PFSK-1 (cell line): ENCODE data around the gene GABRA5.

Experiments
- FOXP2 ChIP-seq: optimal IDR thresholded peaks from 2 replicates; pipeline ENCODE3; 2011; ENCODE audit warnings: borderline replicate concordance, control low read depth, inconsistent platforms; ENCODE audit not compliant: insufficient read depth; ENCODE audit errors: extremely low read length, extremely low read depth
- POLR2AphosphoS5 ChIP-seq: IDR thresholded peaks from 2 replicates; pipeline ENCODE4 v1.6.1; 2012; ENCODE audit warnings: low read depth, mild to moderate bottlenecking, control low read depth, low read length, moderate library complexity
- SIN3A ChIP-seq: IDR thresholded peaks from 2 replicates; pipeline ENCODE4 v1.6.1; 2012; ENCODE audit warnings: mild to moderate bottlenecking, low read length, moderate library complexity, borderline replicate concordance; ENCODE audit not compliant: insufficient read depth
- TAF1 ChIP-seq: IDR thresholded peaks from 2 replicates; pipeline ENCODE4 v1.6.1; 2012; ENCODE audit warnings: low read length, control low read depth, borderline replicate concordance; ENCODE audit not compliant: insufficient read depth
- TF ChIP-seq, protein P1 (sequence below), 2 experiments: IDR thresholded peaks; 2 replicates each; pipeline versions ENCODE4 v1.6.1 to v1.8.0; 2011 to 2012; ENCODE audit warnings: low read depth in 2 of 2, low read length in 2 of 2, control low read depth in 1 of 2, inconsistent platforms in 1 of 2, mild to moderate bottlenecking in 1 of 2, moderate library complexity in 1 of 2; ENCODE audit not compliant: insufficient read depth in 1 of 2

The GABRA5 gene

DNA sequence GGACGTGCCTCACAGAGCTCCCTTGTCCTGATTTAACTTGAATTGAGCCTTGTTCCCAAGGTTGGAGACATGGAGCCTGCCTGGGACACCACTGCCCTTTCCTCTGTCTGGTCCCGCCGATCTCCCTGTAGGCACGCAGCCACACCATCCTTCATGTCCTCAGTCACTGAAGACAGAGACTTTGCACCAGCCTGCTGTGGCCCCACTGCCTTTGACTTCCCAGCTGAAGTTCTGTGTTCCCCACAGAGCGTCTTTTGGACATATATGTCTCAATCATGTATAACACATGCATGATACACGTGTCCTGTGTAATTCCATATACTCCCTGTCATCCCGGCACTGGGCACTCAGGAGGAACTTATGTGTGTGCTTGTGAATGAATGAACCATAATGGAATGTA lies 23.6 kb downstream of the GABRA5 start:
- TF ChIP-seq SIN3A (no peak), POLR2AphosphoS5 (no peak), TAF1 (no peak), FOXP2 (no peak)
- TF ChIP-seq, protein P1, sequence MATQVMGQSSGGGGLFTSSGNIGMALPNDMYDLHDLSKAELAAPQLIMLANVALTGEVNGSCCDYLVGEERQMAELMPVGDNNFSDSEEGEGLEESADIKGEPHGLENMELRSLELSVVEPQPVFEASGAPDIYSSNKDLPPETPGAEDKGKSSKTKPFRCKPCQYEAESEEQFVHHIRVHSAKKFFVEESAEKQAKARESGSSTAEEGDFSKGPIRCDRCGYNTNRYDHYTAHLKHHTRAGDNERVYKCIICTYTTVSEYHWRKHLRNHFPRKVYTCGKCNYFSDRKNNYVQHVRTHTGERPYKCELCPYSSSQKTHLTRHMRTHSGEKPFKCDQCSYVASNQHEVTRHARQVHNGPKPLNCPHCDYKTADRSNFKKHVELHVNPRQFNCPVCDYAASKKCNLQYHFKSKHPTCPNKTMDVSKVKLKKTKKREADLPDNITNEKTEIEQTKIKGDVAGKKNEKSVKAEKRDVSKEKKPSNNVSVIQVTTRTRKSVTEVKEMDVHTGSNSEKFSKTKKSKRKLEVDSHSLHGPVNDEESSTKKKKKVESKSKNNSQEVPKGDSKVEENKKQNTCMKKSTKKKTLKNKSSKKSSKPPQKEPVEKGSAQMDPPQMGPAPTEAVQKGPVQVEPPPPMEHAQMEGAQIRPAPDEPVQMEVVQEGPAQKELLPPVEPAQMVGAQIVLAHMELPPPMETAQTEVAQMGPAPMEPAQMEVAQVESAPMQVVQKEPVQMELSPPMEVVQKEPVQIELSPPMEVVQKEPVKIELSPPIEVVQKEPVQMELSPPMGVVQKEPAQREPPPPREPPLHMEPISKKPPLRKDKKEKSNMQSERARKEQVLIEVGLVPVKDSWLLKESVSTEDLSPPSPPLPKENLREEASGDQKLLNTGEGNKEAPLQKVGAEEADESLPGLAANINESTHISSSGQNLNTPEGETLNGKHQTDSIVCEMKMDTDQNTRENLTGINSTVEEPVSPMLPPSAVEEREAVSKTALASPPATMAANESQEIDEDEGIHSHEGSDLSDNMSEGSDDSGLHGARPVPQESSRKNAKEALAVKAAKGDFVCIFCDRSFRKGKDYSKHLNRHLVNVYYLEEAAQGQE (IDR thresholded peaks at IDR 0.05; ENCODE audit: insufficient read depth in 1 of 2, low read depth in 2 of 2, low read length in 2 of 2): no peak

DNA sequence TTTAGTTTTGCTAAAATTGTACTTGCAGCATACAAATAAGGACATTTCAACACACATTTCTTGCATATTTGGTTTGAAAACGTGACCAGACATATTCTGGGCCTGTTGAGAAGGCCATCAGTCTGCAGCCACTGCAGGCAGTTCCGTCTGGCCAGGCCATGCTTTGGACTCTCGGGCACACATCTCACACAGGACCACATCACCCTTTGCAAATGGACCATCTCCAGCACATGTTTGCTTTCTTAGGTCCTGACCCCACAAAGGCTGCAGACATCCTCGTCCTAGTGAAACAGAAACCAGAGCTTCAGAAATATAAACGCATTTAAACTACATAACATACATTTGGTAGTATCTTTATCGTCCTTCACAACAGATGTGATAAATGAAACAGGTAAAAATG lies 24.1 kb downstream of the GABRA5 start:
- TF ChIP-seq SIN3A (no peak), TAF1 (no peak), POLR2AphosphoS5 (no peak), FOXP2 (no peak)
- TF ChIP-seq, protein P1 (IDR thresholded peaks at IDR 0.05; ENCODE audit: insufficient read depth in 1 of 2, low read depth in 2 of 2, low read length in 2 of 2): no peak

DNA sequence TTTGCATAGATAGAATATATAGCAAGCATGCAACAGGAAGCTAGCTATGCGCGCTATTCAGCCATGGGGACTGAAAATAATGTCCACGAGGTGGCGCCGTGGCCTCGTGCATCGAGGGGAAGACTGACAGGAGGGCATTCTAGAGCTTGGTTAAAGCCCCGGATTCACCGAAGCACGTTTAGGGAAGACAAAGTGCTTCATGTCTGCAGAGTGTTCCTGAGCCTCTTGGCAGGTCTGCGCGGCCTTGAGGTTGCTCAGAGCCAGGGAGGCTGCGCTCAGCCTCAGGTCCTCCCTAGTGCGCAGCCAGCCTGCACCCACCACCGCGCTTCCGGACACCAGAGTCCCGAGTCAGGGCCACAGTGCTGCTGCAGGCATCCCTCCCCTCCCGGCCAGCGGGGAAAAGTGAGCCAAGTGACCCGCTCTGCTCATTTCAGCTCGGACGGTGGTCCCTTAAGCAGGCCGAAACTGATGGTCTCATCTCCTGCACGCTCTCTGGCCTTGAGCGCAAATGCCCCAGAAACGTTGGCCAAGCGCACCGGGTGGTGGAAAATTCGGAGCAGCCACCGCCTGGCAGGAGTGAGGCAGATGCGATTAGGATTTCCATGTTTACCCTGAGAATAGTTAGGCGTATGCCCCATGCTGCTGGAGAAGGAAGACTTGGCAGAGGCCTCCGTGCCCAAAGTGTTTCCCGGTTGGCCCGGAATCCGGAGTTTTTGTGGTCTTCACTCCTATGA lies 24.8 kb downstream of the GABRA5 start:
- TF ChIP-seq, protein P1 (IDR thresholded peaks at IDR 0.05; ENCODE audit: insufficient read depth in 1 of 2, low read depth in 2 of 2, low read length in 2 of 2): no peak
- TF ChIP-seq TAF1 (no peak), SIN3A (no peak), FOXP2 (no peak), POLR2AphosphoS5 (no peak)

DNA sequence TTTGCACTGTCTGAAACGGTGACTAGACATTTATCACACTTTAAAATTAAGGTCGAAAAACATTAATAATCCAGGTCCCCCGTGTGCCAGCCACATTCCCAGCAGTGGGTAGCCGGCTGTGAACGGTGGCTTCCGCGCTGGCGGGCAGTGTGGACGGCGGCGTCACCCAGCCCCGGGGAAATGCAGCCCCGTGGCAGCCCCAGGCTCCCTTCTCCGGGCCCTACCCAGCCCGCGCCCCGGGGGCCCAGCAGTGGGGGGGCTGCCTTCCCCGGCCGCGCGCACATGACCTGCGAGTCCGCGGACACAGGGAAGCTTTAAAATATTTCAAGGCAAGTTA lies 25.3 kb downstream of the GABRA5 start:
- TF ChIP-seq FOXP2 (no peak), SIN3A (no peak), TAF1 (no peak), POLR2AphosphoS5 (no peak)
- TF ChIP-seq, protein P1 (IDR thresholded peaks at IDR 0.05; ENCODE audit: insufficient read depth in 1 of 2, low read depth in 2 of 2, low read length in 2 of 2): no peak
